ENCODE results near the gene USP24. TPM values are rescaled to one million over a fixed set of nuclear protein-coding genes. Genes with fewer than 3 reads are reported as not detected.
"Not testable (repeated sequence)": the region's sequence is repeated elsewhere in the genome, so short reads cannot be mapped to it uniquely, and the experiment has no call there.

The USP24 gene
- total and polyA plus RNA-seq, 10 of the 15 experiments (the other 5 are each of a cell fraction or from before 2014, with no cell fraction given) = 4.6 to 36.5 (median 25.3) TPM

- Histone ChIP-seq H3K9ac (ENCODE audit: control insufficient read depth, insufficient read depth, low read length) (no peak overlapping the region), H3K4me1 (ENCODE audit: control insufficient read depth, insufficient read depth, low read length) (peaks cover 5% of the 10 kb centered on the region; the same call in 1 of the 2 replicates), H3K79me2 (ENCODE audit: control insufficient read depth, insufficient read depth, low read length) (peaks cover 21% of the 10 kb centered on the region), H4K20me1 (ENCODE audit: control insufficient read depth, insufficient read depth) (no peaks in the 10 kb centered on the region), H3K9me3 (replicated peaks; ENCODE audit: control insufficient read depth, insufficient read depth, low read length) (no peaks in the 10 kb centered on the region; the same call in 2 of the 3 replicates), H3K4me3 (no peak overlapping the region), H3K27me3 (replicated peaks in 1 of 2; ENCODE audit: control insufficient read depth in 2 of 2, insufficient read depth in 2 of 2, low read length in 1 of 2) (no peaks in the 10 kb centered on the region), H3K4me2 (ENCODE audit: control insufficient read depth, insufficient read depth) (no peak overlapping the region), H3K36me3 (ENCODE audit: control insufficient read depth in 2 of 2, insufficient read depth in 2 of 2, low read length in 1 of 2) (peaks cover 0 to 3% of the 10 kb centered on the region in 2 experiments; a peak in 3 of 4 replicates), H2AFZ (ENCODE audit: control insufficient read depth, low read depth, low read length) (no peak overlapping the region), H3K27ac (ENCODE audit: control insufficient read depth, insufficient read depth) (no peak overlapping the region)
- CTCF ChIA-PET = interaction anchor here (0.7 kb wide), 1 partner anchor 86 kb away, joined by 3 read pairs; no protein-coding TSS in a partner anchor
- TF ChIP-seq HDAC2 (IDR thresholded peaks at IDR 0.05) (no peak), MAX (IDR thresholded peaks at IDR 0.05; ENCODE audit: low read depth, low read length) (no peak), SUPT20H (IDR thresholded peaks at IDR 0.05; ENCODE audit: borderline replicate concordance, control insufficient read depth, low read depth, low read length) (no peak), STAT3 (IDR thresholded peaks at IDR 0.05; ENCODE audit: low read depth, low read length) (no peak), GATAD2B (conservative IDR thresholded peaks at IDR 0.05; ENCODE audit: low read depth) (no peak)
- no peak for DNase-seq (ENCODE audit: low read depth, low spot score)
- intact Hi-C loops (cut with micrococcal nuclease; ENCODE audit: unreplicated experiment) (no loop called here), in situ Hi-C loops (cut with MboI) (no loop called here)
- no peak for ATAC-seq
- WGBS (ENCODE audit: insufficient coverage, insufficient replicate concordance, low lambda C conversion rate, missing lambda C conversion rate) = 93% methylated on average over 1 of the region's 1 CpG
- BruUV-seq (replicated peaks) = no TSS peak
- RAD21 ChIA-PET (ENCODE audit: unreplicated experiment) = interaction anchor here (0.8 kb wide), 1 partner anchor 20 kb away, joined by 3 read pairs; no protein-coding TSS in a partner anchor
- POLR2A ChIA-PET = no interaction called here
- no peak for FAIRE-seq
- SMC1A ChIA-PET (ENCODE audit: uncharacterized antibody, unreplicated experiment) = interaction anchor here (0.7 to 1.2 kb wide), 3 partner anchors 13 to 751 kb away, joined by 3 to 5 read pairs (median 3); no protein-coding TSS in a partner anchor
Measured at GRCh38 chr1:55192093-55192492, 23.1 kb downstream of the USP24 start.

- BruUV-seq (replicated peaks); intact Hi-C loops (cut with micrococcal nuclease; ENCODE audit: unreplicated experiment); POLR2A ChIA-PET; H3K27me3 ChIP-seq (replicated peaks in 1 of 2; ENCODE audit: control insufficient read depth in 2 of 2, insufficient read depth in 2 of 2, low read length in 1 of 2); H4K20me1 ChIP-seq (ENCODE audit: control insufficient read depth, insufficient read depth); ATAC-seq; in situ Hi-C loops (cut with MboI); H3K4me2 ChIP-seq (ENCODE audit: control insufficient read depth, insufficient read depth); FAIRE-seq; H3K27ac ChIP-seq (ENCODE audit: control insufficient read depth, insufficient read depth); H3K36me3 ChIP-seq (ENCODE audit: control insufficient read depth in 2 of 2, insufficient read depth in 2 of 2, low read length in 1 of 2); H3K4me3 ChIP-seq; H3K9me3 ChIP-seq (replicated peaks; ENCODE audit: control insufficient read depth, insufficient read depth, low read length); H3K9ac ChIP-seq (ENCODE audit: control insufficient read depth, insufficient read depth, low read length); DNase-seq (ENCODE audit: low read depth, low spot score); H3K4me1 ChIP-seq (ENCODE audit: control insufficient read depth, insufficient read depth, low read length); H2AFZ ChIP-seq (ENCODE audit: control insufficient read depth, low read depth, low read length): not testable (repeated sequence)
- RAD21 ChIA-PET (ENCODE audit: unreplicated experiment) = interaction anchor here (0.8 kb wide), 1 partner anchor 21 kb away, joined by 3 read pairs; no protein-coding TSS in a partner anchor
- CTCF ChIA-PET = interaction anchor here (1.2 kb wide), 1 partner anchor 86 kb away, joined by 4 read pairs; no protein-coding TSS in a partner anchor
- SMC1A ChIA-PET (ENCODE audit: uncharacterized antibody, unreplicated experiment) = interaction anchor here (0.7 to 1.2 kb wide), 5 partner anchors 14 to 752 kb away, joined by 3 to 5 read pairs (median 3); no protein-coding TSS in a partner anchor
- H3K79me2 ChIP-seq (ENCODE audit: control insufficient read depth, insufficient read depth, low read length) = peaks cover 24% of the 10 kb centered on the region
- 84% methylated on average over 9 of the region's 11 CpGs for WGBS (ENCODE audit: insufficient coverage, insufficient replicate concordance, low lambda C conversion rate, missing lambda C conversion rate)
Measured at GRCh38 chr1:55191219-55191952, 23.8 kb downstream of the USP24 start.

Data from GM12878 (cell line).